UCSD-AML1 (cell line): Measurements from ENCODE around the gene CTSD.

Experiments used
- DNase-seq: peaks from one replicate; lab custom pipeline; 2025; ENCODE audit not compliant: unreplicated experiment; lab: John Stamatoyannopoulos, UW

The CTSD gene

DNA sequence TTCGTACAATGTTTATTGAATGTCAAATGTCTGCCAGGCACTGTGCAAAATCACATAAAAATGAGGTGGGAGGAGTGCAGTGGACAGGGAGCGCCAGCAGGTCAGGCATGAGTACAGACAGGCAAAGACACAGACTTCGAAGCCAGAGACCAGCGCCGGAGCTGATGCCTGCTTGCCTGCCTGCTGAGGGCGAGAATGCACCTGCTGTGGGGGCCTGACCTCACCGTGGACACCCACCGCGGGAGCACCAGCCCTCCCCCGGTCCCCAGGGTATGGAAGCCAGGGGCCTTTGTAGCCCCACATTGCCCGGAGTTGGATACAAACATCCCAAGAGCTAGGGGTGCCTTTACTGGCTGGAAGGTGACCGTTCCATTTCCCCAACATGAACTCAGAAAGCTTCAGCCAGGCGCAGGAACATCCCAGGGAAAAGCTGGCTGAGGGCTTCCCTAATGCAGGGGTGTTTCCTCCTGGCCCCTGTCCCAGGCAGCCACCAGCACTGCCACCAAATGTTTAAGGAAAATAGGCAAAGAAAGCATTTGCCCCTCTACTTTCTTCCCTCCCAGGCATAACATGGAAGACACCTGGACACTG lies 31.2 kb downstream of the CTSD start:
- DNase-seq, result no peak

DNA sequence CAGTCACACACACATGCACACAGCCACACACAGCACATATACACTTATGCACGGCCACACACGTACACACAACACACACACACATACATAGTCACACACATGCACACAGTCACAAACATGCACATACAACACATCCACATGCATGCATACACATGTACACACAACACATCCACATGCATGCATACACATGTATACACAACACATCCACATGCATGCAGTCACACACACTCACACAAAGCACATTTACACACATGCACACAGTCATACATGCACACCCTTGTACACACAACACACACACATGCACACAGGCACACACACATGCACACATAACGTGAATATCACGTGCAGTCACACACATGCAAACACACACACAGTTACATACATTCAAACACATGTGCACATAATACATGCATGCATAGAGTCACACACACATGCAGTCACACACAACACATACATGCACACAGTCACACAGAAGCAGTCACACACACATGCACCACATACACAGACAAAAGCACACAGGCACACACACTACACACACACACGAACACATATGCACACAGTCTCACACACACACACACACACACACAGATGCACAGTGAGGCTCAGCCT lies 32.2 kb downstream of the CTSD start:
- DNase-seq, result no peak

GRCh38 chr11:1730059-1730629 lies 33.6 kb downstream of the CTSD start:
- DNase-seq, result no peak

DNA sequence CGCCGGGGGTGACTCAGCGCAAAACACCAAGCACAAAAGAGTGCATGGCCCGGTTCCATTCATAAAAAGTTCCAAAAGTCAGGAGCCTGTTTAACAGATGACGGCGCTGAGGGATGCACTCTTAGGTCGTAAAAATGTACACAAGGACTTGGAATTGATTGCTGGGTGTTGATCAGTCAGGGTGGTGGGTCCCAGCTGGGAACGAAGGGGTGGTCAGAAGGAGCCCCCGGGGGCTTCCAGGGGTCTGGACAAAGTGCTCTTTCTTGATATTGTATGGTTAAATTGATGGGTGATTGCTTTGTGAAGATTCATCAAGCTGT lies 34.1 kb downstream of the CTSD start:
- DNase-seq, result no peak

DNA sequence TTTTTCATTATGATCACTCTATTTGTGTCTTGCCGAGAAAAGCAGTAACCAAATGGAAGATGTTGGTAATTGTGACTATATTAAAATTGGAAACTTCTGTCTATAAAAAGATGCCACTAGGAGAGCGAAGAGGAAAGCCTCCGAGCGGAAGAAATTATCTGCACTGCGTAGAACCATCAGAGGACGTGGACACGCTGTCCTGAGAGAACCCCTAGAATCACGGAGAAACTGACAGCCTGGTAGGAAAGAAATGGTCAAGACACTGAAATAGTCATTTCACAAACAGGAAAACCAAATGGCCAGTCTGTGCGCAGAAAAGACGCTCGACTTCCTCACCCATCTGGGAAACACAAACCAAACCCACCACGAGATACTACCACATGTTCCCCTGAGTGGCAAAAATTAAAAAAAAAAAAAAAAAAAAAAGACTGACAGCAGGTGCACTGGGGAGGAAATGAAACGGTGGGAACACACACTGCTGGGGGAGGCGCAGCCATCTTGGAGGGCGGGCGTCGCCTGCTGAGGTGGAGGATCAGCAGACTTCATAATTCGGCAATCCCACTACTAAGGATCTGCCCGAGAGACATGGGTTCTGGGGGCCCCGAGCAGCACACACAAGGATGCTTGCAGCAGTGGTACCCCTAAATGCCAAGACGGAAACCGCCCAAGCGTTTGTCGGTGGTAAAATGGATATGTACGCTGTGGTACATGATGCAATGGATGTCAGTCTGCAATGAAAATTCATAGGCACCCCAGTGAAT lies 34.6 kb downstream of the CTSD start:
- DNase-seq, result no peak

DNA sequence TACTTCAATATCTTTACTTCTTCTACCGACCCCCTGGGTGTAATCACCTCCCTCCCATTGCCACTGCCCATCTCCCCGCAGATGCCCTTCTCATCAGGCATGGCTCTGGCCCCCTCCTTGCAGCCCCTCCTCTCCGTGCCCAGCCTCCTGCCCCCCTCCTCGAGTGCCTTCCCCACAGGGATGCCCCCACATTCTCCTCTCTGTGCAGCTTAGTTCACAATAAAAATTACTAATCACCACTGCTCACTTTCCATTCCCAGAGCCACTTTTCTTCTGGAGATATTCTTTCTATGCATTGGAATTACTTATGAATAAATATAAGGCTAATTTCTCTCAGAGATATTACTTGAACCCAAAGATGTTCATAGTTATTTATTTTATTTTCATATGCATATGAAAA lies 35.4 kb downstream of the CTSD start:
- no peak for DNase-seq

DNA sequence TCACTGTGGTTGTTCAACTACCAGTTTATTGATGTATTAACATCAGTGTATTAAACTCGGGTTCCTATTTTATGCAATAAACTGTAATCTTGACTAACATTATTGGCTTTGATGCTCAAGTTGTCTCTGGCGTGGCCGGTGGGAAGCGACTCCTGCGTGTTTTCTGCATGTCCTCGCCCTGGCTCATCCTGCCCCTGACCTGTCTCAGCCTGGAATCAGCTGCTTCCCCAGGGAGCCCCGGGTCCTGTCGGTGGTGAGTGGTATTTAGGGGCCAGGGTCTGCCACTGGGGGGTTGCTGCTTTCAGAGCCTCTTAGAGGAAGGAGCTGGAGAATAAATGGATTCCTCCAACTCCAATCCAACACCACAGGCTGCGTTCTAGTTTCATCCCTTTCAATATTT lies 35.9 kb downstream of the CTSD start:
- no peak for DNase-seq

DNA sequence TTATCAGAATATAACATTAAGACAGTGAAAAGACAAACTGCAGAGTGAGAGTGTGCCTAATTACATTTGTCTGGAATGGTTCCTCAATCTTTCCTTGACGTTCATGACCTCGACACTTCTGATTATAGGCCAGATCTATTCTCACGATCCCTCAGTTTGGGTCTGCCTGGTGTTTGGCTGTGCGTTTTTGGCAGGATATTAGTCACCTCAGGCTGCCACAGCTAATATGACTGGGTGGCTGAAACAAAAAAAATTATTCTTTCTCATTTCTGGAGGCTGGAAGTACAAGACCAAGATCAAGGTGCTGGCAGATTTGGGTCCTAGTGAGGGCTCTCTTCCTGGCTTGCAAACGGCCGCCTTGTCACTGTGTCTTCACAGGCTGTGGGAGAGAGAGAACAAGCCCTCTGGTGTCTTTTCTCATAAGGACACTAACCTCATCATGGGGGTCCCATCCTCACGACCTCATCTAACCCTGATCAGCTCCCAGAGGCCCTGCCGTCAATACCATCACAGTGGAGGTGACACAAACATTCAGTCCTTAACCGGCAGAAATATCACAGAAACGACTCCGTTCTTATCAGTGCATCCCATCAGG lies 36.5 kb downstream of the CTSD start:
- DNase-seq, result no peak

GRCh38 chr11:1719781-1720180 lies 43.9 kb downstream of the CTSD start:
- DNase-seq, result no peak

GRCh38 chr11:1718326-1718725 lies 45.4 kb downstream of the CTSD start:
- no peak for DNase-seq

- DNase-seq, result no peak
Measured at GRCh38 chr11:1717745-1718144, 46.0 kb downstream of the CTSD start.

GRCh38 chr11:1714908-1715885 lies 48.5 kb downstream of the CTSD start:
- DNase-seq, result no peak

GRCh38 chr11:1708716-1709115 lies 55.0 kb downstream of the CTSD start:
- no peak for DNase-seq

DNA sequence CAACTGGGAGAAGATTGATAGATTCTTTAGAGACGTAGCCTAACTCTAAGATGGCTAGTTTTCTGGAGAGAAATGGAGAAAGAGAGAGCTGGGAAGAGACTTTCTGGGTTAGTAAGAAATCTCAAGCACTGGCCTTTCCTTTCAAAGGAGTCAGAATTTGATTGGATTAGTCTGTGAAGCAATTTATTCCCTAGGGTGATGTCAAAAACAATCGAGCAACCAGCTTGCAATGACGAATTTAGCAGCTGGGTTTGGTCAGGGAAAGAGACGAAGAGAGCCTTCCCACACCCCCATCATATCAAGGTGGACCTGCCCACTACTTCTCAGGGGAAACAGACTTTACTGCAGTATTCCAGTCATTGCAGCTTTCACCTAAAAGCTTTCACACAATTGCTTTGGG lies 56.0 kb downstream of the CTSD start:
- no peak for DNase-seq

DNA sequence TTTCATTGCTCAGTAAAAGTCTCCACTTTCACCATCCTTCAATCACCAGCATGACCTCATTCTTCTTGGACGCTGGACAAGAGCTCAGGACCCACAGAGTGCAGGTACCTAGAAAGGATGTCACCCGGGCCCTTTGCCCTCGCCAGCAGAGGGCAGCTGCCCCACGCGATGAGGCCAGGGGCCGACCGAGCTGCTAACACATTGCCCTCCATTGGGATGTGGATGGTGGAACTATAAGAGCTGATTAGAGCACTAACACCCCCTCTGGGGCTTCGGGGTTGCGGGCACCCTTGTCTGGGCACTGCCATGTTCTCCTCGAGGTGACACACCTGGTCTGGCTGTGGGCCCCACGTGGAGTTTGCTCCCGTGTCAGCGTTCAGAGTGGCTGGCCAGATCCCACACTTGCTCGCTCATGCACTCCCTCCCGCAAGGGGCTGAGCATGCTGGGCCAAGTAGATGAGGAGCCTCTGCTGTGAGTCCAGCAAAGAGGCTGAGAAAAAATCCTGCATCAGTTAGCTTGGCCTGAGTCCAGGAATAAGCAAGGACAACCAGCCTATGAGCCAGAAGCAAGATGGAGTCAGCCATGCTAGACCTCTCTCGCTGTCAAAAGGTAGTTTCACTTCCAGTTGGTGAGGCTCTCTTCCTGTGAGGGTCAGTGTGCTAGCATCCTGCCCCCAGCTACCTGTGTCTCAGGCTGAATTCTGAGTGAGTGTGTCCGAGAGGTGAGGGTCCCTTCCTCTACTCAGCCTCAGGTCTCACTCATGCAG lies 56.9 kb downstream of the CTSD start:
- peak; percentile 78 for DNase-seq

GRCh38 chr11:1705126-1706052 lies 58.3 kb downstream of the CTSD start:
- DNase-seq, result no peak

- DNase-seq, result no peak
Measured at GRCh38 chr11:1703146-1703545, 60.6 kb downstream of the CTSD start.
